HCEC 1CT (cell line): ENCODE data around the gene FSTL1.
"Not testable (repeated sequence)": the region's sequence is repeated elsewhere in the genome, so short reads cannot be mapped to it uniquely, and the experiment has no call there.

ENCODE experiments used
- DNase-seq: peaks from one replicate; pipeline ENCODE4 v3.0.0-alpha.2; 2017

Gene FSTL1

GRCh38 chr3:120416868-120417267, 33.9 kb downstream of the FSTL1 start:
- no peak for DNase-seq

GRCh38 chr3:120415756-120416155, 35.0 kb downstream of the FSTL1 start:
- no peak for DNase-seq

GRCh38 chr3:120410541-120410940, 40.3 kb downstream of the FSTL1 start:
- DNase-seq = no peak

- DNase-seq = no peak
Measured at GRCh38 chr3:120410116-120410515, 40.7 kb downstream of the FSTL1 start.

- DNase-seq = no peak
Measured at GRCh38 chr3:120407508-120408287, 43.1 kb downstream of the FSTL1 start.

- peak; percentile 15 for DNase-seq
Measured at GRCh38 chr3:120404876-120405275, 45.9 kb downstream of the FSTL1 start.

DNA sequence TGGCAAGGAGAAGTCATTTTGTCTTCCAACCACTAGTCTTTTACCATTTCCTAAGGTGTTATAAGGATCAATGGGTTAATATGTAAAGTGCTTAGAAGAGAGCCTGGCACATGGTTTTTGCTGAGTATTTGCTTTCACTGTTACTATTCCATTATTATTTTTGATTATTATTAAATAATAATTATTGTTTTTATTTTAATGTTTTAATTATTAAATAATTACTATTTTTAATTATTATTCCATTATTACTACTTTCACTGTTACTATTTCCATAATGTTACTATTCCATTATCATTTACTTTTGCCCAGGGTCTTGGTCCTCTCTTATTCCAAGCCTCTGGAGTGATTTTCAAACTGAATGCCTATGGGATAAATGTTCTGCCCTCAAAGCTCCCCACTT, 48.5 kb downstream of the FSTL1 start:
- DNase-seq = no peak

- DNase-seq = no peak
Measured at GRCh38 chr3:120399372-120399771, 51.4 kb downstream of the FSTL1 start.

DNA sequence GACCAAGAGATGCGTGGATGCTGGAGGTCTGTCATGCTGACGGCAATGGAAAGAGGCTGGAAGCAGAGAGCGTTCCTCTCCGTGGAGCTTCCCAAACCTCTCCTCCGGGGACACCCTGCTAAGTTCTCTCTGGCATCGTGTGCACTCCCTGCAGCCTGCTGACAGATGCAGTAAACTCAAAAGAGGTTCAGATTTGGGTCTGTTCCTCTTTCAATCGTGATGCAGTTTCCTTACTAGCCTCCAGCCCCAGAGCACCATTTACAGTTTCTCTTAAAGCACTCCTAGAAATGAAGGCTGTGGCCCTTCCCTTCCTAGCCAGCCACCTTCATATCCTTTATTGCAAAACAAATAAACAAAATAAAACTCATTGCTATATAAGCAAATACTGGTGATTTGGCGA, 54.3 kb downstream of the FSTL1 start:
- DNase-seq = no peak

DNA sequence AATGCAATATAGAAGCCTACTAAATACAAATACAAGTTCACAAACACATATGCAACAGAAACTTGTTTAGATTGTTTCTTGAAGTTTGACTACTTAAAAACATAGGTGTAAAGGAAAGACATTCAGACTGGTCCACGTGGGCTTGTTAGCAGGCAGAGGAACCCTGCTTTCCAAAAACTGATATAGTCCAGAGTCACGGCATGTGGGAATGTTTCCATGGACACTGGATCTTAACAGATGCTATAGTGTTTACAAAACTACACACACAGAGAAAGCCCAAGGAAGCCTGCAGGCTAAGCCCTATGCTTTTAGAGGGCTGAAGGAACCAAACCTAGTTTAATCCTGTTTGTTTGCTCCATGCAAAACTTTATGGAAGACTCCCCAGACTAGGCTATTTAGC, 56.4 kb downstream of the FSTL1 start:
- DNase-seq = no peak

- no peak for DNase-seq
Measured at GRCh38 chr3:120393761-120394160, 57.0 kb downstream of the FSTL1 start.

GRCh38 chr3:120393243-120393642, 57.5 kb downstream of the FSTL1 start:
- DNase-seq = no peak

GRCh38 chr3:120382941-120383447, 67.8 kb downstream of the FSTL1 start:
- DNase-seq = no peak

GRCh38 chr3:120381503-120381902, 69.3 kb downstream of the FSTL1 start:
- no peak for DNase-seq

- DNase-seq = not testable (repeated sequence)
Measured at GRCh38 chr3:120377948-120378347, 72.8 kb downstream of the FSTL1 start.

DNA sequence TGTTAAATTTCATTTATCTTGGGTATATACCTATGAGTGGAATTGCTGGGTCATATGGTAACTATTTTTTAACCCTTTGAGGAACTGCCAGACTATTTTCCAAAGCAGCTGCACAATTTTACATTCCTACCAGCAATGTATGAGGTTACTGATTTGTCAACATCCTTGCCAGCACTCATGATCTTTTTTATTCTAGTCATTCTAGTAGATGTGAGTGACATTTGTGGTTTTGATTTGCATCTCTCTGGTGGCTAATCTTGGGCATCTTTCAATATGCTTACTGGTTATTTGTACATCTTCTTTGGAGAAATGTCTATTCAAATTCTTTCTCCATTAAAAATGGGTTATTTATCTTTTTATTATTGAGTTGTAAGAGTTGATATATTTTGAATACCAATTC, 80.3 kb downstream of the FSTL1 start:
- no peak for DNase-seq

GRCh38 chr3:120369037-120369467, 81.7 kb downstream of the FSTL1 start:
- no peak for DNase-seq

DNA sequence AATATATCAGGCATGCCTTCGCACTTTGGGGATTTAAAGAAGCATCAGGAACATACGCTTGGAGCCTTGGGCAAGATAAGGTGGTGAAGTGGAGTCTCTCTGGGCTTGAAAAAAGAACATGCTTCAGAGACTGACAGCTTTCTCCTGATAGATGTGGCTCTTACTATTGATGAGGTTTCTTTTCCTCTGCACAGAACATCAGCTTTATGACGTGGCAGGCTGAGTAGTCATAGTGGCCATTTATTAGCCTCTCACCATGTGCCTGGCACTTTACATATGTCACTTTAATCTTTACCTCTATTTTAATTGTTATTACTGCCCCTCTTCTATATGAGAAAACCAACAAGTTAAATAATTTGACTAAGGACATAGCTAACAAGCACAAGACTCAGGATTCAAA, 82.6 kb downstream of the FSTL1 start:
- no peak for DNase-seq

DNA sequence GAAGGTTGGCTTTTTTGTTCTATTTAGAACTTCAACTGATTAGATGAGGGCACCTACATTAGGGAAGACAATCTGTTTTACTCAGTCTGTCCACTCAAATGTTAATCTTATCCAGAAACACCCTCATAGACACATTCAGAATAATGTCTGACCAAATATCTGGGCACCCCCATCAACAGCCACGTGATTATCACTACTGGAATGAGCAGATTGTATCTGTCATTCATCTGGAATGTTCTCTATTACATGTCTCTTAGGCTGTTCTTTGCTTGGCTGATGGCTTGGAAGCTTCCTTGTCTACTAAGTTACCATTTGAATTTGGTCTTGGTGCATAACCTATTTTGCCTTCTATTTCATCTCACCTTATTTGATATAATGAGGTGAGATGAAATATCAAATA, 86.0 kb downstream of the FSTL1 start:
- peak; percentile 69 for DNase-seq

DNA sequence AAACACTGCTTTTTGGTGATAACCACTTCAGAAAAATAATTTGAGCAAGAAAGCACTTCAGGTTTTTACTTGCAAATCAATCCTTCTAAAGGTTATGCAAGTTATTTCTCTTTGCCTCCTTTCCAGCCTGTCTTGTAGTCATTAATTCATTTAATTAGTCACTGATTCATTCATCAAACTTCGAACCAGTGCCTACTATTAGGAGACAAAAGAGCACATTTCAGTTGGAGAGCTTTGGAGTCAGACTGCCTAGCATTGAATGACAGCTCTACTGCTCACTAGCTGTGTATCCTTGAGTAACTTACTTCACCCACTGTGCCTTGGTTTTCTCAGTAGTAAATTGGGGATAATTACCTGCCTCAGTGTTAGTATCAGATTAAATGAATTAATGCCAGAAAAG, 86.7 kb downstream of the FSTL1 start:
- DNase-seq = no peak

DNA sequence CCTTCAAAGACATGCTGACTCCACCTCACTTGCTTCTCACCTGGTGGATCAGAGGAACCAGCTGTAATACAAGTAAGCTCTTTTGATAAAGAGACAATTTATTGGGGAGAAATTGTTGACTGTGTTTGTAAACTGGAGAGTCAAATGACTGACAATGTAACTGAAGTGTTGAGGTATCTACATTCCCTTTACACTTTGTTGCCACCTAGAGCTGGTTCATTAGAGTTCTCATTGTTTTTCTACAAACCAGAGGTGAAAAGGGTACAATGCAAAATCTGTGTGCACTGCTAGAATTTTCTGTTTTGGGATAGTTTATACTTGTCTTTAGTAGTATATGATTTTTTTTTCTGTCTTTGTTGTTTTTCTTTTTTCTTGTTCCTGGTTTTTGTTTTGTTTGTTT, 93.0 kb downstream of the FSTL1 start:
- no peak for DNase-seq

GRCh38 chr3:120355486-120355885, 95.3 kb downstream of the FSTL1 start:
- DNase-seq = no peak

- no peak for DNase-seq
Measured at GRCh38 chr3:120353463-120353862, 97.3 kb downstream of the FSTL1 start.

DNA sequence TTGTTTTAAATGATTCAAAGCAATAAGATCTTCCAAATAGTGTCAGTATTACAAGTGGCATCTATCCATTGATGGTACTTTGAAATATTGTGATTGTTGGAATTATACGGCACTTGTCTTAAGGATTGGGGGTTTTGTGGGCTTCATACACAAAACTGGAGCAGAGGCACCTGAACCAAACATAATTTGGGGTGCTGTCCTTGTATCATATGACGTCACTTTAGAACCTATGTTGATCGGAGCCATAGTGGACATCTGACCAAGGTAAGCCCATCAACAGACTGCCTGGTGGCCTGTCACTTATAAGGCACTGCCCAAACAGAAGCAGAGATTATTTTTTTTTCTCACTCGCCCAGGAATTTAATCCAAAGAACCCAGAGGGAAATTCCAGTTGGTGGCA, 98.8 kb downstream of the FSTL1 start:
- no peak for DNase-seq

DNA sequence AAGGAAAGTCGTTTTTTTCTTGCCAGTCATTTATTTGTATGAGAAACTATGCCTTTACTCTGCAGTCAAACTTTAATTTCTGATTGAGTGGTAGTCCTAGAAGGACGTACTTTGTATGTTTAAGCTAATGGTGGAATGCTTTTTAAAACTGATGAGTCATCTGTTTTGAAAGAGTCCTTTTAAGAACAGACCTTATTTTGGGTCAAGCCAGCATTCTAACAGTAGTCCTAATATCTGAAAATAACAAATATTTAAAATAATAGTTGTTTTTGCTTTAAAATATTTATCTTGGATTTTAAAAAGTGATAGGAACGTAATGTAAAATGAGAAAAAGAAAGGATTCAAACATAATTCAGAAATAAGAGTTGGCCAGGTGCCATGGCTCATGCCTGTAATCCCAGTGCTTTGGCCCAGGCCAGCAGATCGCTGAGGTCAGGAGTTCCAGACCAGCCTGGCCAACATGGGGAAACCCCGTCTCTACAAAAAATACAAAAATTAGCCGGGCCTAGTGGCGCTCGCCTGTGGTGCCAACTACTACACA, 100.3 kb downstream of the FSTL1 start:
- DNase-seq = peak; percentile 82
